ENCODE measurements around the gene CDH23. TPM values are rescaled to one million over a fixed set of nuclear protein-coding genes. Genes with fewer than 3 reads are reported as not detected.

Gene CDH23
- total RNA-seq, 2 experiments from 2014 or later, result 4.6 to 5.2 TPM

GRCh38 chr10:71647526-71648253 is 251.0 kb downstream of the CDH23 start:
- Histone ChIP-seq H3K4me1 (ENCODE audit: insufficient read depth, low read length) (no peaks in the 10 kb centered on the region), H3K4me3 (ENCODE audit: low read length) (no peak overlapping the region), H3K9me3 (ENCODE audit: control insufficient read depth in 1 of 2, insufficient read depth in 1 of 2, low read length in 2 of 2) (no peaks in the 10 kb centered on the region), H3K27me3 (ENCODE audit: control insufficient read depth in 1 of 2, insufficient read depth in 2 of 2, low read length in 2 of 2) (no peaks in the 10 kb centered on the region), H3K27ac (ENCODE audit: low read depth in 1 of 2, low read length in 2 of 2) (no peak overlapping the region), H3K36me3 (ENCODE audit: insufficient read depth, low read length) (no peaks in the 10 kb centered on the region)
- DNase-seq (no peak), ATAC-seq (ENCODE audit: poor library complexity) (no peak)
- Mint-ChIP-seq H3K27me3 (no peaks in the 10 kb centered on the region), H3K36me3 (ENCODE audit: low read depth) (no peaks in the 10 kb centered on the region), H3K4me1 (ENCODE audit: low read depth) (no peaks in the 10 kb centered on the region), H3K9me3 (no peaks in the 10 kb centered on the region), H3K4me3 (no peak overlapping the region), H3K27ac (no peak overlapping the region)
- intact Hi-C loops (cut with DNase I, micrococcal nuclease), result no loop called here
- ChIA-PET POLR2A (no interaction called here), CTCF (no interaction called here)
- TF ChIP-seq, protein P1, sequence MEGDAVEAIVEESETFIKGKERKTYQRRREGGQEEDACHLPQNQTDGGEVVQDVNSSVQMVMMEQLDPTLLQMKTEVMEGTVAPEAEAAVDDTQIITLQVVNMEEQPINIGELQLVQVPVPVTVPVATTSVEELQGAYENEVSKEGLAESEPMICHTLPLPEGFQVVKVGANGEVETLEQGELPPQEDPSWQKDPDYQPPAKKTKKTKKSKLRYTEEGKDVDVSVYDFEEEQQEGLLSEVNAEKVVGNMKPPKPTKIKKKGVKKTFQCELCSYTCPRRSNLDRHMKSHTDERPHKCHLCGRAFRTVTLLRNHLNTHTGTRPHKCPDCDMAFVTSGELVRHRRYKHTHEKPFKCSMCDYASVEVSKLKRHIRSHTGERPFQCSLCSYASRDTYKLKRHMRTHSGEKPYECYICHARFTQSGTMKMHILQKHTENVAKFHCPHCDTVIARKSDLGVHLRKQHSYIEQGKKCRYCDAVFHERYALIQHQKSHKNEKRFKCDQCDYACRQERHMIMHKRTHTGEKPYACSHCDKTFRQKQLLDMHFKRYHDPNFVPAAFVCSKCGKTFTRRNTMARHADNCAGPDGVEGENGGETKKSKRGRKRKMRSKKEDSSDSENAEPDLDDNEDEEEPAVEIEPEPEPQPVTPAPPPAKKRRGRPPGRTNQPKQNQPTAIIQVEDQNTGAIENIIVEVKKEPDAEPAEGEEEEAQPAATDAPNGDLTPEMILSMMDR (IDR thresholded peaks at IDR 0.05), result no peak

DNA sequence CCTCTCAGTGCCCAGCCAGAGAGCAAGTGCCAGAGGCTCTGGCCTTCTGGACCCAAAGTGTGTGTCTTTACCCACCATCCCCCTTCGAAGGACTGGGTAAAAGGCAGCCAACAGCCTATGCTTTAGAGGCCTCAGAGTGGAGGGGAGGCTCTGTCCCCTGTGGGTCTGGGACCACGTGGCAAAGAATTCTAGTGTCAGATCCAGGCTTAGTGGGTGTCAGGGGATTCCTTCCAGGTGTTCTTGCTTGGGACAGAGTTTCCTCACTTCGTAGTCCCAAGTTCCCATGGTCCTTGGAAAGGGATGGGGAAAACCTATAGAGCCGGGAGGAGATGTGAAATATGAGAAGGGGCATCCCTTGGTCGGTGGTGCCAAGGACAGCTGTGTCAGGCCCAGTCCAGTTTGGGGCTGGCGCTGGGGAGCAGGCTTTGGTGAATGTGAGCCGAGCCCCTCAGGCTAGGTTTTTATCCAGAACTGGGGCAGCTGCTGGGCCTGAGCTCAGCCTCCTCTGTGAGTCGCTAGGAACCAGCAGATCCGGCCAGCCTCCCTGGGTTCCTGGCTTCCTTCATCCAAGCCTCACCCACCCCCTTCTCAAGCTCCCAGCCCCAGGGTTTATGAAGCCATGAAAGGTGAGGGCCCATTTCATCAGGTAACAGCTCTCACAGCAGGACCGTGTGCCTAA is 251.7 kb downstream of the CDH23 start:
- Mint-ChIP-seq H3K27ac (no peak overlapping the region), H3K27me3 (no peaks in the 10 kb centered on the region), H3K4me3 (no peak overlapping the region), H3K4me1 (ENCODE audit: low read depth) (no peaks in the 10 kb centered on the region), H3K36me3 (ENCODE audit: low read depth) (no peaks in the 10 kb centered on the region), H3K9me3 (no peaks in the 10 kb centered on the region)
- no peaks in the 10 kb centered on the region for H3K27me3 ChIP-seq (ENCODE audit: control insufficient read depth in 1 of 2, insufficient read depth in 2 of 2, low read length in 2 of 2)
- no peaks in the 10 kb centered on the region for H3K36me3 ChIP-seq (ENCODE audit: insufficient read depth, low read length)
- H3K4me3 ChIP-seq (ENCODE audit: low read length), result no peak overlapping the region
- H3K27ac ChIP-seq (ENCODE audit: low read depth in 1 of 2, low read length in 2 of 2), result no peak overlapping the region
- intact Hi-C loops (cut with DNase I, micrococcal nuclease), result no loop called here
- no peaks in the 10 kb centered on the region for H3K9me3 ChIP-seq (ENCODE audit: control insufficient read depth in 1 of 2, insufficient read depth in 1 of 2, low read length in 2 of 2)
- TF ChIP-seq, protein P1 (IDR thresholded peaks at IDR 0.05), result no peak
- no peak for ATAC-seq (ENCODE audit: poor library complexity)
- no peak for DNase-seq
- ChIA-PET CTCF (no interaction called here), POLR2A (no interaction called here)
- no peaks in the 10 kb centered on the region for H3K4me1 ChIP-seq (ENCODE audit: insufficient read depth, low read length)

- Mint-ChIP-seq H3K4me1 (ENCODE audit: low read depth) (no peaks in the 10 kb centered on the region), H3K4me3 (no peak overlapping the region), H3K27me3 (no peaks in the 10 kb centered on the region), H3K9me3 (no peaks in the 10 kb centered on the region), H3K27ac (no peak overlapping the region), H3K36me3 (ENCODE audit: low read depth) (no peaks in the 10 kb centered on the region)
- no peak overlapping the region for H3K27ac ChIP-seq (ENCODE audit: low read depth in 1 of 2, low read length in 2 of 2)
- CTCF ChIA-PET, result no interaction called here
- H3K36me3 ChIP-seq (ENCODE audit: insufficient read depth, low read length), result no peaks in the 10 kb centered on the region
- intact Hi-C loops (cut with DNase I, micrococcal nuclease), result no loop called here
- H3K27me3 ChIP-seq (ENCODE audit: control insufficient read depth in 1 of 2, insufficient read depth in 2 of 2, low read length in 2 of 2), result no peaks in the 10 kb centered on the region
- H3K4me1 ChIP-seq (ENCODE audit: insufficient read depth, low read length), result no peaks in the 10 kb centered on the region
- TF ChIP-seq, protein P1 (IDR thresholded peaks at IDR 0.05), result no peak
- ATAC-seq (ENCODE audit: poor library complexity) (no peak), DNase-seq (no peak)
- POLR2A ChIA-PET, result no interaction called here
- no peaks in the 10 kb centered on the region for H3K9me3 ChIP-seq (ENCODE audit: control insufficient read depth in 1 of 2, insufficient read depth in 1 of 2, low read length in 2 of 2)
- no peak overlapping the region for H3K4me3 ChIP-seq (ENCODE audit: low read length)
Observed at GRCh38 chr10:71648933-71649320, 252.2 kb downstream of the CDH23 start.
